Neural cell (in vitro differentiated cells): ENCODE measurements around the gene PDHA1. TPM values are rescaled to one million over a fixed set of nuclear protein-coding genes. Genes with fewer than 3 reads are reported as not detected.

Source experiments
- H2AFZ ChIP-seq: fragments of 200-600, 300-800 bp; sonication (generic), shearing (Covaris generic); 2 replicates; pipeline ENCODE4 v1.6.0; 2014; ENCODE audit warnings: low read depth, mild to moderate bottlenecking, antibody characterized with exemption, low read length, moderate library complexity
- H3F3A ChIP-seq: fragments of 200-600 bp; shearing (Covaris generic); 2 replicates; pipeline ENCODE4 v1.6.1; 2016; ENCODE audit warnings: mild to moderate bottlenecking, moderate library complexity, mixed read lengths, antibody characterized with exemption, low read length; ENCODE audit not compliant: insufficient read depth, poor library complexity, severe bottlenecking
- H3K27ac ChIP-seq: fragments of 200-600, 300-800 bp; sonication (generic), shearing (Covaris generic); 2 replicates; pipeline ENCODE4 v1.5.1; 2014; ENCODE audit warnings: mild to moderate bottlenecking, low read length, moderate library complexity
- H3K27me3 ChIP-seq: fragments of 300-800, 200-600 bp; sonication (generic), shearing (Covaris generic); 2 replicates; pipeline ENCODE4 v1.6.0; 2014; ENCODE audit warnings: mild to moderate bottlenecking, low read depth, low read length, moderate library complexity; ENCODE audit not compliant: insufficient read depth
- H3K36me3 ChIP-seq: fragments of 300-800, 200-600 bp; sonication (generic), shearing (Covaris generic); 2 replicates; pipeline ENCODE4 v1.5.1; 2014; ENCODE audit warnings: mild to moderate bottlenecking, antibody characterized with exemption, low read length, moderate library complexity; ENCODE audit not compliant: insufficient read depth
- H3K4me2 ChIP-seq: fragments of 300-800, 200-600 bp; sonication (generic), shearing (Covaris generic); 2 replicates; pipeline ENCODE4 v1.6.0; 2014; ENCODE audit warnings: mild to moderate bottlenecking, low read length
- H3K4me3 ChIP-seq: fragments of 300-800, 200-600 bp; sonication (generic), shearing (Covaris generic); 2 replicates; pipeline ENCODE4 v1.5.1; 2014; ENCODE audit warnings: mild to moderate bottlenecking, low read length, moderate library complexity
- H3K79me2 ChIP-seq: fragments of 200-600 bp; shearing (Covaris generic); replicated peaks from 2 replicates; pipeline ENCODE4 v1.6.0; 2014; ENCODE audit warnings: mild to moderate bottlenecking, low read length, moderate library complexity; ENCODE audit not compliant: insufficient read depth
- H3K9ac ChIP-seq: fragments of 300-800, 200-600 bp; sonication (generic), shearing (Covaris generic); 2 replicates; pipeline ENCODE4 v1.6.1; 2016; ENCODE audit warnings: mild to moderate bottlenecking, low read length, mixed read lengths
- H3K9me2 ChIP-seq: fragments of 200-600 bp; shearing (Covaris generic); 2 replicates; pipeline ENCODE4 v1.6.1; 2016; ENCODE audit warnings: mild to moderate bottlenecking, low read length, mixed read lengths; ENCODE audit not compliant: insufficient read depth
- H3K9me3 ChIP-seq: fragments of 200-600, 300-800 bp; sonication (generic), shearing (Covaris generic); 2 replicates; pipeline ENCODE4 v1.6.1; 2016; ENCODE audit warnings: mild to moderate bottlenecking, mixed run types, low read length, moderate library complexity, mixed read lengths
- H4K20me1 ChIP-seq: fragments of 200-600 bp; shearing (Covaris generic); 2 replicates; pipeline ENCODE4 v1.6.1; 2016; ENCODE audit warnings: mild to moderate bottlenecking, mixed run types; ENCODE audit not compliant: insufficient read depth
- CTCF ChIP-seq: fragments of 450-650 bp; IDR thresholded peaks from 2 replicates; pipeline ENCODE4 v1.5.1; 2014; ENCODE audit warnings: antibody characterized with exemption, mild to moderate bottlenecking, moderate library complexity; ENCODE audit not compliant: poor library complexity, severe bottlenecking
- EP300 ChIP-seq: fragments of 450-650 bp; conservative IDR thresholded peaks from 2 replicates; pipeline ENCODE4 v1.6.1; 2014; ENCODE audit warnings: antibody characterized with exemption, mild to moderate bottlenecking, moderate library complexity; ENCODE audit not compliant: poor library complexity, severe bottlenecking
- EZH2 ChIP-seq: fragments of 200-600, 300-800 bp; shearing (Covaris generic), sonication (generic); IDR thresholded peaks from 2 replicates; pipeline ENCODE4 v1.6.1; 2014; ENCODE audit warnings: antibody characterized with exemption, low read length, borderline replicate concordance, mild to moderate bottlenecking; ENCODE audit not compliant: insufficient read depth, poor library complexity, severe bottlenecking
- MXI1 ChIP-seq: fragments of 450-650 bp; conservative IDR thresholded peaks from 2 replicates; pipeline ENCODE4 v1.6.1; 2014; ENCODE audit warnings: antibody characterized with exemption, mild to moderate bottlenecking; ENCODE audit not compliant: poor library complexity, severe bottlenecking
- POLR2AphosphoS5 ChIP-seq: IDR thresholded peaks from 2 replicates; pipeline ENCODE4 v1.6.1; 2012
- RAD21 ChIP-seq: fragments of 450-650 bp; conservative IDR thresholded peaks from 2 replicates; pipeline ENCODE4 v1.6.1; 2014; ENCODE audit warnings: antibody characterized with exemption, mild to moderate bottlenecking, moderate library complexity
- SMC3 ChIP-seq: fragments of 450-650 bp; conservative IDR thresholded peaks from 2 replicates; pipeline ENCODE4 v1.6.1; 2014; ENCODE audit warnings: antibody characterized with exemption, mild to moderate bottlenecking, moderate library complexity; ENCODE audit not compliant: poor library complexity
- TAF1 ChIP-seq: IDR thresholded peaks from 2 replicates; pipeline ENCODE4 v1.6.1; 2012; ENCODE audit warnings: low read depth
- polyA plus RNA-seq: library from polyadenylated mRNA; depleted of rRNA; stranded (reverse); fragments of >200 nt; gene quantifications from 2 replicates; pipeline ENCODE4 v1.2.3, GENCODE V29; 2014
- TF ChIP-seq, protein P1 (sequence below): IDR thresholded peaks from 2 replicates; pipeline ENCODE4 v1.6.1; 2012; ENCODE audit warnings: borderline replicate concordance

The PDHA1 gene
- polyA plus RNA-seq, 1 donor from 2014 or later: 224 TPM

GRCh38 chrX:19326567-19326966 lies 17.2 kb upstream of the PDHA1 start:
- H3K79me2 ChIP-seq: no peaks in the 10 kb centered on the region
- H2AFZ ChIP-seq: no peak overlapping the region
- no peaks in the 10 kb centered on the region for H3K27me3 ChIP-seq
- no peaks in the 10 kb centered on the region for H3K9me3 ChIP-seq
- H3K36me3 ChIP-seq: no peaks in the 10 kb centered on the region
- no peaks in the 10 kb centered on the region for H4K20me1 ChIP-seq
- TF ChIP-seq CTCF (no peak), RAD21 (no peak), EZH2 (no peak), EP300 (no peak), MXI1 (no peak), SMC3 (no peak), POLR2AphosphoS5 (no peak), TAF1 (no peak)
- TF ChIP-seq, protein P1, sequence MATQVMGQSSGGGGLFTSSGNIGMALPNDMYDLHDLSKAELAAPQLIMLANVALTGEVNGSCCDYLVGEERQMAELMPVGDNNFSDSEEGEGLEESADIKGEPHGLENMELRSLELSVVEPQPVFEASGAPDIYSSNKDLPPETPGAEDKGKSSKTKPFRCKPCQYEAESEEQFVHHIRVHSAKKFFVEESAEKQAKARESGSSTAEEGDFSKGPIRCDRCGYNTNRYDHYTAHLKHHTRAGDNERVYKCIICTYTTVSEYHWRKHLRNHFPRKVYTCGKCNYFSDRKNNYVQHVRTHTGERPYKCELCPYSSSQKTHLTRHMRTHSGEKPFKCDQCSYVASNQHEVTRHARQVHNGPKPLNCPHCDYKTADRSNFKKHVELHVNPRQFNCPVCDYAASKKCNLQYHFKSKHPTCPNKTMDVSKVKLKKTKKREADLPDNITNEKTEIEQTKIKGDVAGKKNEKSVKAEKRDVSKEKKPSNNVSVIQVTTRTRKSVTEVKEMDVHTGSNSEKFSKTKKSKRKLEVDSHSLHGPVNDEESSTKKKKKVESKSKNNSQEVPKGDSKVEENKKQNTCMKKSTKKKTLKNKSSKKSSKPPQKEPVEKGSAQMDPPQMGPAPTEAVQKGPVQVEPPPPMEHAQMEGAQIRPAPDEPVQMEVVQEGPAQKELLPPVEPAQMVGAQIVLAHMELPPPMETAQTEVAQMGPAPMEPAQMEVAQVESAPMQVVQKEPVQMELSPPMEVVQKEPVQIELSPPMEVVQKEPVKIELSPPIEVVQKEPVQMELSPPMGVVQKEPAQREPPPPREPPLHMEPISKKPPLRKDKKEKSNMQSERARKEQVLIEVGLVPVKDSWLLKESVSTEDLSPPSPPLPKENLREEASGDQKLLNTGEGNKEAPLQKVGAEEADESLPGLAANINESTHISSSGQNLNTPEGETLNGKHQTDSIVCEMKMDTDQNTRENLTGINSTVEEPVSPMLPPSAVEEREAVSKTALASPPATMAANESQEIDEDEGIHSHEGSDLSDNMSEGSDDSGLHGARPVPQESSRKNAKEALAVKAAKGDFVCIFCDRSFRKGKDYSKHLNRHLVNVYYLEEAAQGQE: no peak
- no peak overlapping the region for H3K27ac ChIP-seq
- no peak overlapping the region for H3K4me2 ChIP-seq
- H3F3A ChIP-seq: no peaks in the 10 kb centered on the region
- H3K9ac ChIP-seq: no peak overlapping the region
- no peak overlapping the region for H3K4me3 ChIP-seq
- no peaks in the 10 kb centered on the region for H3K9me2 ChIP-seq

- Histone ChIP-seq H4K20me1 (no peaks in the 10 kb centered on the region), H3K27ac (no peak overlapping the region), H3K36me3 (no peaks in the 10 kb centered on the region), H3K27me3 (no peaks in the 10 kb centered on the region), H3K4me2 (no peak overlapping the region), H3K4me3 (no peak overlapping the region), H3K9me3 (no peaks in the 10 kb centered on the region), H3K79me2 (no peaks in the 10 kb centered on the region), H3K9me2 (no peaks in the 10 kb centered on the region), H3K9ac (no peak overlapping the region), H2AFZ (no peak overlapping the region), H3F3A (no peaks in the 10 kb centered on the region)
- TF ChIP-seq CTCF (no peak), RAD21 (no peak), POLR2AphosphoS5 (no peak), TAF1 (no peak), MXI1 (no peak), SMC3 (no peak), EP300 (no peak), EZH2 (no peak)
- TF ChIP-seq, protein P1: no peak
These were observed 11.9 kb upstream of the PDHA1 start for GRCh38 chrX:19331831-19332230.
